NCI-H2171 (cell line): ENCODE data around the gene DHX8.
A peak's percentile ranks its signal among the peaks of the same experiment; 100 is the strongest.
"Not testable (repeated sequence)": the region's sequence is repeated elsewhere in the genome, so short reads cannot be mapped to it uniquely, and the experiment has no call there.

ENCODE experiments used
- DNase-seq: peaks from one replicate; lab custom pipeline; 2025; lab: John Stamatoyannopoulos, UW

The DHX8 gene

GRCh38 chr17:43462569-43462968 is 21.2 kb upstream of the DHX8 start:
- not testable (repeated sequence) for DNase-seq

- no peak for DNase-seq
These were observed 20.5 kb upstream of the DHX8 start for GRCh38 chr17:43463241-43463640.

GRCh38 chr17:43464046-43464445 is 19.7 kb upstream of the DHX8 start:
- DNase-seq: no peak

GRCh38 chr17:43465049-43465448 is 18.7 kb upstream of the DHX8 start:
- DNase-seq: no peak

GRCh38 chr17:43467981-43468581 is 15.7 kb upstream of the DHX8 start:
- peak; percentile 86 for DNase-seq

GRCh38 chr17:43468691-43469139 is 15.1 kb upstream of the DHX8 start:
- peak; percentile 4 for DNase-seq

- DNase-seq: no peak
These were observed 14.6 kb upstream of the DHX8 start for GRCh38 chr17:43469145-43469544.

- DNase-seq: no peak
These were observed 12.1 kb upstream of the DHX8 start for GRCh38 chr17:43471585-43472160.

GRCh38 chr17:43475494-43476089 is 8.2 kb upstream of the DHX8 start:
- DNase-seq: no peak

- DNase-seq: not testable (repeated sequence)
These were observed 7.5 kb upstream of the DHX8 start for GRCh38 chr17:43476306-43476705.

GRCh38 chr17:43477832-43478634 is 5.7 kb upstream of the DHX8 start:
- peak; percentile 50 for DNase-seq

GRCh38 chr17:43479948-43480347 is 3.8 kb upstream of the DHX8 start:
- peak; percentile 46 for DNase-seq

- no peak for DNase-seq
These were observed 1.4 kb upstream of the DHX8 start for GRCh38 chr17:43482103-43483012.

GRCh38 chr17:43490621-43491020 is 6.8 kb downstream of the DHX8 start:
- DNase-seq: no peak

- DNase-seq: not testable (repeated sequence)
These were observed 25.7 kb downstream of the DHX8 start for GRCh38 chr17:43509440-43509839.

GRCh38 chr17:43511199-43511598 is 27.4 kb downstream of the DHX8 start:
- not testable (repeated sequence) for DNase-seq

GRCh38 chr17:43515656-43516055 is 31.9 kb downstream of the DHX8 start:
- peak; percentile 33 for DNase-seq

GRCh38 chr17:43517161-43517560 is 33.4 kb downstream of the DHX8 start:
- DNase-seq: no peak

GRCh38 chr17:43517615-43518386 is 34.0 kb downstream of the DHX8 start:
- no peak for DNase-seq

GRCh38 chr17:43521389-43521788 is 37.6 kb downstream of the DHX8 start:
- DNase-seq: no peak
